HG03442 (cell line): ENCODE data around the gene TFIP11.

Experiments used
- ATAC-seq: cut with Tn5 transposase; IDR thresholded peaks from one replicate; pipeline ENCODE4 v1.9.1; 2021; ENCODE audit warnings: mild to moderate bottlenecking, moderate library complexity; ENCODE audit not compliant: unreplicated experiment

The TFIP11 gene

DNA sequence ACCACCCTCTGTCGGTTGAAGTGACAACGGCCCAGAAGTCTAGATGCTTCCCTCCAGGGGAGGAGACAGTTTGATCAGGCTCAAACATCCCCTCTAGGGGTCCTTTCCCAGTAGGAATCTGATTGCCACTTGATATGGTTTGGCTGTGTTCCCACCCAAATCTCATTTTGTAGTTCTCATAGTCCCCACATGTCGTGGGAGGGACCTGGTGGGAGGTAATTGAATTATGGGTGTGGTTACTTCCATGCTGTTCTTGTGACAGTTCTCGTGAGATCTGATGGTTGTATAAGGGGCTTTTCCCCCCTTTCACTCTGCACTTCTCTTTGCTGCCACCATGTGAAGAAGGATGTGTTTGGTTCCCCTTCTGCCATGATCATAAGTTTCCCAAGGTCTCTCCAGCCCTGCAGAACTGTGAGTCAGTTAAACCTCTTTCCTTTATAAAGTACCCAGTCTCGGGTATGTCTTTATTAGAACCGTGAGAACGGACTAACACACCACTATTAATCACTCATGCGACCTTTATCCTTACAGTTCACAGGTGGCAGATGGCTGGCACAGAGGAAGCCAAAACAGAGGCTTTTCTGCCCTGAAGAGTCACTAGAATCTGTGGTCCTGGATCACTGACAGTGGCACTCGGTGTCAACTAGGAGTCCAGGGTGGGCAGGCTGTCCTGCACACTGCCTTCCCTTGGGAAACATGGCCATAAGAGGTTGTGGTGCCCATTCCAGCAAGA lies 61.7 kb downstream of the TFIP11 start:
- no peak for ATAC-seq

DNA sequence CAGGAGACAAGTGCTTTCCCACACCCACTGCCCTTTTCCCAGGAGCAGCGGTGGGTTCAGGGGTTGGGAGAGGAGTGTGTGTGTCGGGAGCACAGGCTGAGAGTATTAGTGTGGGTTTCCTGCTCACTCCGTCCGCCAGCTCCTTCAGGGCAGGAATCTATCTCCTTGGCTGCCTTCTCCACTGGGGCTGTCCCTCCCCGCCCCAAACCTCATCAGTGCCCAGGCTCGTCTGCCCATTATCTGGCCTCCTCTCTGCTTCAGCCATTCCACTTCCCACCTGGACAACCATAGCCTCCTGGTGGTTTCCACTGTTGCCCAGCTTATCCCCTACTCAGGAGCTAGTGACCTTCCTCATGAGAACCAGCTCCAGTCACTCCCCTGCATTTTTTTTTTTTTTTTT lies 63.3 kb downstream of the TFIP11 start:
- no peak for ATAC-seq

DNA sequence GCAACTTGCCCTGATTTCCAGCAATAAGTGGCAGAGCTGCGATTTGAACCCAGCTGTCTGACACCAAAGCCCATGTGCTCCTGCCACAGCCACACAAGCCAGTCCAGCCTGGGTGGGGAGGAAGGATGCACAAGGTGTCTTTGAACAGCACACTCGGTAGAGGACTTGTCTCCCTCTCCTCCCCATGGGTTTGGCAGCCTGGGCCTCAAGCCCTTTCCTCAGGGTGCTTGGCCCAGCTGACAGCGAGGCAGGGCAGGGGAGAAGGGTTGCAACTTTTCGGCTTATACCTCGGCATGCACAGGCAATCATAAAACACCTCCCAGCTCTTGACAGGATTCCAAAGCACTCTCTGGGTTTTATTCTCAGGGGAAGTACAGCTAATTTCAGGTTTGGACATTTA lies 63.9 kb downstream of the TFIP11 start:
- no peak for ATAC-seq

DNA sequence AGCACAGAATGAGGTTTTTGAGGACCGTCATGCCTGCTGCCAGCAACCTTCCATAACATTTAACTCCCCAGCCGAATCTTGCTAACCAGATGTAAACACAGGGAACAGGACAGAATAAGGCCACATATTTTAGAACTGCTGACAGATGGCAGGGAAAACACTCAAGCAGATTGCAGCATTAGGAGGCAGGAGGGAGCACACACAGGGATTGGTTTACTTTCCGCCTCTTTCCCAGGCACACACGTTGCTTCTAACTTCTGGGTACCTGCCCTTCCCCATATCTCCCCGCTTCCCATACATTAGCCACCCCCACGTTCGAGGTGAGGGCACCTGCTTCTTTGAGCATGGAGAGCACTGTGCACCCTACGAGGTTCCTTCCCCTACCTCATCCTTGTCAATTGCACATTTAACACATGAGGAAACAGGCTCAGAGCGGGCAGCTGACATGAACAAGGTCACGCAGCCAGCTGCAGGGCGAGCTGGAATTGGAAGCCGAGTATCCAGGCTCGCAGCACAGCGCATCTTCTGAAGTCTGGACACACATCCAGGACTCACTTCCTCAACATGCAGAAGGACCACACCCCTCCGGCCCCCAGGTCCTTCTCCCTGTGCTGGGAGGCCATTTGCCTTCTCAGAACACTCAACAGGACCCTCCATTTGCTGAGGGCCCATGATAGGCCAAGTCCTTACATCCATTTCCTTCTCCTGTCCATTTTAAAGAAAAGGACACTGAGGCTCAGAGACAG lies 64.5 kb downstream of the TFIP11 start:
- ATAC-seq, result no peak

DNA sequence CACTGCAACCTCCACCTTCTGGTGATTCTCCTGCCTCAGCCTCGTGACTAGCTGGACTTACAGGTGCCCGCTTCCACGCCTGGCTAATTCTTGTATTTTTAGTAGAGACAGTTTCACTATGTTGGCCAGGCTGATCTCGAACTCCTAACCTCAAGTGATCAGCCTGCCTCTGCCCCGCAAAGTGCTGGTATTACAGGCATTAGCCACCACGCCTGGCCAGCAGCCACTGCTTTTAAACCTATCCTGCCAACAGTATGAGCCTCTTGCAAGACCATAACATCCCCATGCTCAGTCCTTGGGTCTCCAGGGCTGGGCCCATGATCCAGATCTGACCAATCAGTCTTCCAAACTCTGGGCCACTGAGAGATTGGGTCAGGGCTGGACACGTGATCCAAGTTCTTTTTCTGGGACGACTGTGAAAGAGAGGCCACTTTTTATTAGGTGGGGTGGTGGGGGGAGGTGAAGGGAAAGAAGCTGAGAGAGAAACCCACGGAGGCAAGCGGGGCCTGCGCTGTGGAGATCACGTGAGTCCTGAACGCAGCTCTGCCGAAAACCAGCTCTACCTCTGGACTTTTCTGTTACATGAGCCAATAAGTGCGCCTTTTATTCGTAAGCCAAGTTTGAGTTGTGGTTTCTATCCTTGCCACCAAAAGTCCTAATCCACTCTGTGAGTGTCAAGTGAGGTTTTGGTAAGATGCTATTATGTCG lies 65.3 kb downstream of the TFIP11 start:
- no peak for ATAC-seq

DNA sequence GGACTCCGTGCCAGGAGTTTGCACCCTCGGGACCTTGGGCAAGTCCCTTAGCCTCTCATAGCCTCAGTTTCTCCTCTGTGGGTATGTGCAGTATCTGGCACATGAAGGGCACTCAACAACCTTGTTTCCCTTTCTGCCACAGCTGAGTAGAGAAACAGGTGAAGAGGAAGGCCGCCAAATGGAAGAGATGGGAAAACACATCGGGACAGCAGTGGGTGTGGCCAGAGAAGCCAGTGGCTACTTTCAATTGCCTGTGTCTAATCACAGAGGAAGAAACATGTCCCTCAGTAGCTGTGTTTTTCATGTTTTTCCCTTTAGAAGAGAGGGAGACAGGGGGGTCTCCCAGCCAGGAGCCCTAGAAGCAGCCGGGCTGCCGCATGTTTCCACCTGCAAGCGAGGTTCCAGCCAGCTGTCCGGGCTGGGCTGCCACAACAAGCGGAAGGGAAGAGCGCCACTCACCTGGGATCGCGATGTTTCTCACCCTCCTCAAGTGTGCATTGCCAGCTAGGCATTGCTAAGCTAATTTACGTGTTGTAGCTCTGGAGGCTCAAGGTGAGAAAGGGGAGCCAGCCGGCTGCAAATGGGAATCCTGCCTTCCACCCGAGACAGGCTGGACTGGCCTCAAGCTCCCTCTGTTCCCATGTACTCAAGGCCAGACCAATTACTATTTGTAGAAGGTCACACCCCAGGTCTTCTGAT lies 66.5 kb downstream of the TFIP11 start:
- ATAC-seq, result no peak

DNA sequence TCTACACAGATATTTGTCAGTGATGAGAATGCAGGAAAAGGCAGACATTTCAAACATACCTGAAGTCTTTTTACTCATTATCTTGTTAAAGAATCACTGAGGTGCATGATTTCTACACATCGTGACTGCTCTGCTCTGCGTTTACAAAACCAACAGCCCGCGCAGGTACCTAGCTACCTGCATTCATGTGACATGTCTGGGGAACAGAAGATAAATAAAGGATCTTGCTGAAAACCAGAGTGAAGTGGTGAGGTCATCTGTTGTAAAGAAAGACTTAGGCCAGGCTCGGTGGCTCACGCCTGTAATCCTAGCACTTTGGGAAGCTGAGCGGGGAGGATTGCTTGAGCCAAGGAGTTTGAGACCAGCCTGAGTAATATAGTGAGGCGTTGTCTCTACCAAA lies 67.5 kb downstream of the TFIP11 start:
- no peak for ATAC-seq

DNA sequence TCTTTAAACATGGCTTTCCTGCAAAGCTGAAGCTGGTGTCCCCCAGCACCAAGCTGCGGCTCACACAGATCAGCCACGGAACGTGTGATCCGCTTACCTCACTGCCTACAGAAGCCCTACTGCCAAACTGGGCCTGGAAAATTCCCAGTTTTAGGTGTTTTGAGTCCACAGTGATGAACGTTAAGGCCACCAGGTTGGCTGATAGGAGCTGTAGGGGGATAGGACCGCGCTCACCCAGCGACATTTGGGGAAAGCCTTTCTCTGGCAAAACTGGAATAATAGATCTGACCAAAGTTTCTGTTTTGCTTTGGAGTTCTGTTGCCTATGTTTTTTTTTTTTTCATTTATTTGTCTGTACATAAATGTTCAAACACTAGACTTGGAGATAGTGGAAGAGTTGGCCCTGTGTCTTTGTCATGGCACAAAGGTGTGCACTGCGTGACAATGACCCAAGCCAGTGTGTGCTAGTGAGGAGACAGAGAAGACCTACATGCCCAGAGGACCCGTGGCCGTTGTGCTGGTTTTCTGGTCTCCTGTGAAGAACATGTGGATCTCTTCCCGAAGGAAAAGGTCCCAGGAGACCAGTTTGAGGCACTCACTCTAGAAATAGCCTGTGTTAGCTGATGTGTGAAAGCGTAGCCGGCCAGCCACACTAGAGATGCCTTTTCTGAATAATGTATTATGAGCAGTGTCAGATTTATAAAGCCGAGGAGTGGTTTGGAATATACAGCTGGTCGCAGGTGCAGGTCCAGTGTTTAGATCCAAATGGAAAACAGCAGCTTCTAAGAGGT lies 68.2 kb downstream of the TFIP11 start:
- ATAC-seq, result no peak

DNA sequence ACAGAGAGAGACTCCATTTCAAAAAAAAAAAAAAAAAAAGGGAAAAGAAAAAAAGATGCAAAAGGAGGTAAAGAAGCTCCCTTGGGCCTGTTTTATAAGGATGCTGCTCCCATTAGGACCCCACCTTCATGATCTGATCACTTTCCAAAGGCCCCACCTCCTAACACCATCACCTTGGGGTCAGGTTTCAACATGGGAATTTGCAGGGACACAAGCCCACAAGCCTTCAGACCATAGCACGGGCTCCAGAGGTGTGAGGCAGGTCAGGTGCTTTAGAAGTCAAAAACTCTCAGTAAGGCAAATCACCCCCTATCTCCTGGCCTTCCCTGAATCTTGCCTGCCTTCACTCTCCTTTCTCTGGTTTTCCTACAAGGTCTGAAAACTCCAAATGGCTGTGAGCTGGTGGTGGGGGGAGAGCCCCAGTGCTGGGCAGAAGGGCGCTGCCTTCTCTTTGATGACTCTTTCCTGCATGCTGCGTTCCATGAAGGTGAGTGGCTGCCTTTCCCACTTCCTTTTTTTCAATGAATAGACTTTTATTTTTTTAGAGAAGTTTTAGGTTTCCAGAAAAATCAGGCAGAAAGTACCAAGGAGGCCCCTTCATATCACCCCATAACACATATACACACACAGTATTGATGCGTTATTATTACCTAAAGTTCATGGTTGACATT lies 70.1 kb downstream of the TFIP11 start:
- ATAC-seq, result no peak
